SK-N-SH treated with all-trans-retinoic acid at 6 μM for 48 hours (cell line): Measurements from ENCODE around the gene OMP.
A peak's percentile ranks its signal among the peaks of the same experiment; 100 is the strongest.

Experiments
- ATAC-seq: fragments of 200-7000 bp; cut with Tn5 transposase; 3 replicates; pipeline ENCODE4 v1.9.1; 2020; ENCODE audit warnings: mild to moderate bottlenecking, moderate library complexity
- ARNTL ChIP-seq: fragments of 450-650 bp; formaldehyde crosslinking; IDR thresholded peaks from 2 replicates; pipeline ENCODE4 v1.5.0; 2020; ENCODE audit warnings: low read depth, mild to moderate bottlenecking, moderate library complexity, borderline replicate concordance
- BACH2 ChIP-seq: fragments of 250-450 bp; sonication (Bioruptor Pico); IDR thresholded peaks from 2 replicates; pipeline ENCODE4 v1.9.0; 2021; ENCODE audit warnings: mild to moderate bottlenecking, borderline replicate concordance
- ESRRG ChIP-seq: fragments of 250-450 bp; sonication (Bioruptor Pico); IDR thresholded peaks from 2 replicates; pipeline ENCODE4 v1.6.1; 2021; ENCODE audit warnings: mild to moderate bottlenecking
- GLIS3 ChIP-seq: fragments of 250-450 bp; sonication (Bioruptor Pico); IDR thresholded peaks from 2 replicates; pipeline ENCODE4 v1.5.0; 2020; ENCODE audit warnings: mild to moderate bottlenecking, moderate library complexity
- ISL1 ChIP-seq: fragments of 250-450 bp; sonication (Bioruptor Pico); IDR thresholded peaks from 2 replicates; pipeline ENCODE4 v2.1.2; 2022; ENCODE audit warnings: mild to moderate bottlenecking, moderate library complexity
- OSR1 ChIP-seq: fragments of 250-450 bp; sonication (Bioruptor Pico); IDR thresholded peaks from 2 replicates; pipeline ENCODE4 v1.8.0; 2022; ENCODE audit warnings: moderate library complexity, mild to moderate bottlenecking, inconsistent platforms
- PPARA ChIP-seq: fragments of 250-450 bp; sonication (Bioruptor Pico); IDR thresholded peaks from 2 replicates; pipeline ENCODE4 v1.5.0; 2020; ENCODE audit warnings: mild to moderate bottlenecking, borderline replicate concordance
- RARB ChIP-seq: fragments of 250-450 bp; sonication (Bioruptor Pico); IDR thresholded peaks from 2 replicates; pipeline ENCODE4 v1.8.0; 2021; ENCODE audit warnings: mild to moderate bottlenecking, moderate library complexity
- SNAI2 ChIP-seq: fragments of 250-450 bp; sonication (Bioruptor Pico); IDR thresholded peaks from 2 replicates; pipeline ENCODE4 v1.5.0; 2020; ENCODE audit warnings: mild to moderate bottlenecking, moderate library complexity
- TCF4 ChIP-seq: fragments of 250-450 bp; sonication (Bioruptor Pico); IDR thresholded peaks from 2 replicates; pipeline ENCODE4 v1.8.0; 2021; ENCODE audit warnings: mild to moderate bottlenecking, moderate library complexity, borderline replicate concordance
- TOX ChIP-seq: fragments of 250-450 bp; sonication (Bioruptor Pico); IDR thresholded peaks from 2 replicates; pipeline ENCODE4 v1.8.0; 2021; ENCODE audit warnings: mild to moderate bottlenecking, moderate library complexity, borderline replicate concordance
- ZC3H10 ChIP-seq: fragments of 250-450 bp; sonication (Bioruptor Pico); IDR thresholded peaks from 2 replicates; pipeline ENCODE4 v1.5.1; 2021; ENCODE audit warnings: mild to moderate bottlenecking, moderate library complexity
- ZFP3 ChIP-seq: fragments of 250-450 bp; sonication (Bioruptor Pico); IDR thresholded peaks from 2 replicates; pipeline ENCODE4 v1.5.0; 2020; ENCODE audit warnings: mild to moderate bottlenecking, moderate library complexity
- ZFP30 ChIP-seq: fragments of 450-650 bp; formaldehyde crosslinking; IDR thresholded peaks from 2 replicates; pipeline ENCODE4 v1.5.0; 2022; ENCODE audit warnings: mild to moderate bottlenecking, moderate library complexity
- ZNF565 ChIP-seq: fragments of 450-650 bp; formaldehyde crosslinking; conservative IDR thresholded peaks from 2 replicates; pipeline ENCODE4 v1.5.0; 2020; ENCODE audit warnings: low read depth, mild to moderate bottlenecking, moderate library complexity
- ZNF70 ChIP-seq: fragments of 450-650 bp; formaldehyde crosslinking; IDR thresholded peaks from 2 replicates; pipeline ENCODE4 v1.5.0; 2020; ENCODE audit warnings: mild to moderate bottlenecking, moderate library complexity
- ZNF8 ChIP-seq: fragments of 450-650 bp; formaldehyde crosslinking; IDR thresholded peaks from 2 replicates; pipeline ENCODE4 v1.5.0; 2020; ENCODE audit warnings: mild to moderate bottlenecking, moderate library complexity
- TF ChIP-seq, protein P1 (sequence below): fragments of 250-450 bp; sonication (Bioruptor Pico); IDR thresholded peaks from 2 replicates; pipeline ENCODE4 v1.5.1; 2021; ENCODE audit warnings: mild to moderate bottlenecking, moderate library complexity
- TF ChIP-seq, protein P2 (sequence below): fragments of 250-450 bp; sonication (Bioruptor Pico); IDR thresholded peaks from 2 replicates; pipeline ENCODE4 v1.8.0; 2021; ENCODE audit warnings: low read depth, mild to moderate bottlenecking, moderate library complexity, borderline replicate concordance
- TF ChIP-seq, protein P3 (sequence below): fragments of 250-450 bp; sonication (Bioruptor Pico); IDR thresholded peaks from 2 replicates; pipeline ENCODE4 v1.5.1; 2020; ENCODE audit warnings: low read depth, mild to moderate bottlenecking, moderate library complexity
- TF ChIP-seq, protein P4 (sequence below): fragments of 250-450 bp; sonication (Bioruptor Pico); IDR thresholded peaks from 2 replicates; pipeline ENCODE4 v1.5.0; 2020; ENCODE audit warnings: mild to moderate bottlenecking, moderate library complexity

The OMP gene

DNA sequence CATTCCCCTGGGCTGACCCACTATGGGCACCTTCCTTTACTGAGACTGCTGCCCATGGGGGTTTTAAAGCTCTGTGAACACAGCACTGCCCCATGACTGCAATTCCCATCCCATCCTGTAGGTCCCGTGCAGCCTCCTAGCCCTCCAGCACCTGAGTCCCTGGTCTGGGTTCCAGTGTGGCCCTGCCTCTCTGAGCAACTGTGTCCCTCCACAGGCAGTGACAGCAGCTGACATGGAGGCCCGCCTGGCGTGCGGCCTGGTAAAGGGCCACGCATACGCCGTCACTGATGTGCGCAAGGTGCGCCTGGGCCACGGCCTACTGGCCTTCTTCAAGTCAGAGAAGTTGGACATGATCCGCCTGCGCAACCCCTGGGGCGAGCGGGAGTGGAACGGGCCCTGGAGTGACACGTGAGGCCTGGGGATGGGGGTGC is 12.6 kb downstream of the OMP start:
- peak; percentile 36; the same call in 1 of the 3 replicates for ATAC-seq
- TF ChIP-seq ZNF70 (CRISPR knock-in tag): no peak
- TF ChIP-seq OSR1 (CRISPR knock-in tag): no peak
- no peak for TF ChIP-seq PPARA (CRISPR knock-in tag)
- TF ChIP-seq, protein P1, sequence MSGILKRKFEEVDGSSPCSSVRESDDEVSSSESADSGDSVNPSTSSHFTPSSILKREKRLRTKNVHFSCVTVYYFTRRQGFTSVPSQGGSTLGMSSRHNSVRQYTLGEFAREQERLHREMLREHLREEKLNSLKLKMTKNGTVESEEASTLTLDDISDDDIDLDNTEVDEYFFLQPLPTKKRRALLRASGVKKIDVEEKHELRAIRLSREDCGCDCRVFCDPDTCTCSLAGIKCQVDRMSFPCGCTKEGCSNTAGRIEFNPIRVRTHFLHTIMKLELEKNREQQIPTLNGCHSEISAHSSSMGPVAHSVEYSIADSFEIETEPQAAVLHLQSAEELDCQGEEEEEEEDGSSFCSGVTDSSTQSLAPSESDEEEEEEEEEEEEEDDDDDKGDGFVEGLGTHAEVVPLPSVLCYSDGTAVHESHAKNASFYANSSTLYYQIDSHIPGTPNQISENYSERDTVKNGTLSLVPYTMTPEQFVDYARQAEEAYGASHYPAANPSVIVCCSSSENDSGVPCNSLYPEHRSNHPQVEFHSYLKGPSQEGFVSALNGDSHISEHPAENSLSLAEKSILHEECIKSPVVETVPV (CRISPR knock-in tag): no peak
- TF ChIP-seq ZNF565 (CRISPR knock-in tag): no peak
- TF ChIP-seq ESRRG (CRISPR knock-in tag): no peak
- TF ChIP-seq BACH2: no peak
- TF ChIP-seq ZFP3 (CRISPR knock-in tag): no peak
- TF ChIP-seq ZFP30 (CRISPR knock-in tag): no peak

DNA sequence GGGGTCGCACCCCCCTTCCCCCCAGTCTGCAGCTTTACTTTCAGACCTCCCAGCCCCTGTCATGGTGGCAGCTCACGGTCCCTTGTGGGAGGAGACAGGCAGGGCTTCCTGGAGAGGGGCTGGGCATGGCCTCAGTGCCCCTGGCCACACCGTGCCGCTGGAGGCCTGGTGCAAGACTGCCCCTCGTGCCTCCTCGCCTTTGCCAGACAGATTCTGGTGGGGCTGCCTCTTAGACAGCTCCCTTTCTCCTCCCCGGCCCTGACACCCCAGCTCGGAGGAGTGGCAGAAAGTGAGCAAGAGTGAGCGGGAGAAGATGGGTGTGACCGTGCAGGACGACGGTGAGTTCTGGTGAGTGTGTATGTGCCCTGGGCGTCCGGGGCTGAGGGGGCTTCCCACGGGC is 13.3 kb downstream of the OMP start:
- no peak for ATAC-seq
- TF ChIP-seq ISL1 (CRISPR knock-in tag) (no peak), GLIS3 (CRISPR knock-in tag) (no peak), ESRRG (CRISPR knock-in tag) (no peak), TOX (CRISPR knock-in tag) (no peak), ARNTL (CRISPR knock-in tag) (no peak), SNAI2 (no peak)
- TF ChIP-seq, protein P2, sequence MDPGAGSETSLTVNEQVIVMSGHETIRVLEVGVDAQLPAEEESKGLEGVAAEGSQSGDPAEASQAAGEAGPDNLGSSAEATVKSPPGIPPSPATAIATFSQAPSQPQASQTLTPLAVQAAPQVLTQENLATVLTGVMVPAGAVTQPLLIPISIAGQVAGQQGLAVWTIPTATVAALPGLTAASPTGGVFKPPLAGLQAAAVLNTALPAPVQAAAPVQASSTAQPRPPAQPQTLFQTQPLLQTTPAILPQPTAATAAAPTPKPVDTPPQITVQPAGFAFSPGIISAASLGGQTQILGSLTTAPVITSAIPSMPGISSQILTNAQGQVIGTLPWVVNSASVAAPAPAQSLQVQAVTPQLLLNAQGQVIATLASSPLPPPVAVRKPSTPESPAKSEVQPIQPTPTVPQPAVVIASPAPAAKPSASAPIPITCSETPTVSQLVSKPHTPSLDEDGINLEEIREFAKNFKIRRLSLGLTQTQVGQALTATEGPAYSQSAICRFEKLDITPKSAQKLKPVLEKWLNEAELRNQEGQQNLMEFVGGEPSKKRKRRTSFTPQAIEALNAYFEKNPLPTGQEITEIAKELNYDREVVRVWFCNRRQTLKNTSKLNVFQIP (CRISPR knock-in tag): no peak
- TF ChIP-seq, protein P1 (CRISPR knock-in tag): no peak

DNA sequence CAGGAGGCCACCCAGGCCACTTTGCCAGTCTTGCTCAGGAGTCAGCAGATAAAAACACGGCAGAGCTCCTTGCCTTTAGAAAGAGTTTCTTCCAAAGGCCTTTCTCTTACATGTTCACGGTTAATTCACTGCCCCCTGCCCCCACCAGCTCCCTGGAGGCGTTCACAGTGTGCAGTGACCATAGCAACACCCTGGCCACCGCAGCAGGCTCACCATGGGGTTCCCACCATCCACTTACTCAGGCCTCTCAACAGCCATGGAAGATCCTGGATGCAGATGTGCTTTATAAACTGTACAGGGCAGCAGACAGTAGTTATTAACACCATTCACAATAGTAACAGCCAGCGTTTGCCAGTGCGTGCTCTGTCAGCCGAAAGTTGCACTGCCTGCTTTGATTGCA is 14.9 kb downstream of the OMP start:
- ATAC-seq: no peak
- TF ChIP-seq ESRRG (CRISPR knock-in tag): no peak
- TF ChIP-seq, protein P3, sequence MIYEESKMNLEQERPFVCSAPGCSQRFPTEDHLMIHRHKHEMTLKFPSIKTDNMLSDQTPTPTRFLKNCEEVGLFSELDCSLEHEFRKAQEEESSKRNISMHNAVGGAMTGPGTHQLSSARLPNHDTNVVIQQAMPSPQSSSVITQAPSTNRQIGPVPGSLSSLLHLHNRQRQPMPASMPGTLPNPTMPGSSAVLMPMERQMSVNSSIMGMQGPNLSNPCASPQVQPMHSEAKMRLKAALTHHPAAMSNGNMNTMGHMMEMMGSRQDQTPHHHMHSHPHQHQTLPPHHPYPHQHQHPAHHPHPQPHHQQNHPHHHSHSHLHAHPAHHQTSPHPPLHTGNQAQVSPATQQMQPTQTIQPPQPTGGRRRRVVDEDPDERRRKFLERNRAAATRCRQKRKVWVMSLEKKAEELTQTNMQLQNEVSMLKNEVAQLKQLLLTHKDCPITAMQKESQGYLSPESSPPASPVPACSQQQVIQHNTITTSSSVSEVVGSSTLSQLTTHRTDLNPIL (CRISPR knock-in tag): no peak
- TF ChIP-seq ZFP30 (CRISPR knock-in tag): no peak
- no peak for TF ChIP-seq TCF4 (CRISPR knock-in tag)
- no peak for TF ChIP-seq TOX (CRISPR knock-in tag)

DNA sequence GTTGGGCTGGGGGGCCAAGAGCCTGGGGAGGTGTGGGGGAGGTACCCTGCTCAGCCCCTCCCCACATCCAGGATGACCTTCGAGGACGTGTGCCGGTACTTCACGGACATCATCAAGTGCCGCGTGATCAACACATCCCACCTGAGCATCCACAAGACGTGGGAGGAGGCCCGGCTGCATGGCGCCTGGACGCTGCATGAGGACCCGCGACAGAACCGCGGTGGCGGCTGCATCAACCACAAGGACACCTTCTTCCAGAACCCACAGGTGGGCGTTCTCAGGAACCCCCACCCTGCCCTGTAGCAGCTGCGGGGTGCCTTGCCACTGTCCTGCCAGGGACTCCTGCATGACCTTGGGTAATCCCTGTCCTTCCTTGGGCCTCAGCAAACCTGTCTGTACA is 15.4 kb downstream of the OMP start:
- ATAC-seq: no peak
- TF ChIP-seq ZC3H10 (CRISPR knock-in tag): no peak
- TF ChIP-seq, protein P4, sequence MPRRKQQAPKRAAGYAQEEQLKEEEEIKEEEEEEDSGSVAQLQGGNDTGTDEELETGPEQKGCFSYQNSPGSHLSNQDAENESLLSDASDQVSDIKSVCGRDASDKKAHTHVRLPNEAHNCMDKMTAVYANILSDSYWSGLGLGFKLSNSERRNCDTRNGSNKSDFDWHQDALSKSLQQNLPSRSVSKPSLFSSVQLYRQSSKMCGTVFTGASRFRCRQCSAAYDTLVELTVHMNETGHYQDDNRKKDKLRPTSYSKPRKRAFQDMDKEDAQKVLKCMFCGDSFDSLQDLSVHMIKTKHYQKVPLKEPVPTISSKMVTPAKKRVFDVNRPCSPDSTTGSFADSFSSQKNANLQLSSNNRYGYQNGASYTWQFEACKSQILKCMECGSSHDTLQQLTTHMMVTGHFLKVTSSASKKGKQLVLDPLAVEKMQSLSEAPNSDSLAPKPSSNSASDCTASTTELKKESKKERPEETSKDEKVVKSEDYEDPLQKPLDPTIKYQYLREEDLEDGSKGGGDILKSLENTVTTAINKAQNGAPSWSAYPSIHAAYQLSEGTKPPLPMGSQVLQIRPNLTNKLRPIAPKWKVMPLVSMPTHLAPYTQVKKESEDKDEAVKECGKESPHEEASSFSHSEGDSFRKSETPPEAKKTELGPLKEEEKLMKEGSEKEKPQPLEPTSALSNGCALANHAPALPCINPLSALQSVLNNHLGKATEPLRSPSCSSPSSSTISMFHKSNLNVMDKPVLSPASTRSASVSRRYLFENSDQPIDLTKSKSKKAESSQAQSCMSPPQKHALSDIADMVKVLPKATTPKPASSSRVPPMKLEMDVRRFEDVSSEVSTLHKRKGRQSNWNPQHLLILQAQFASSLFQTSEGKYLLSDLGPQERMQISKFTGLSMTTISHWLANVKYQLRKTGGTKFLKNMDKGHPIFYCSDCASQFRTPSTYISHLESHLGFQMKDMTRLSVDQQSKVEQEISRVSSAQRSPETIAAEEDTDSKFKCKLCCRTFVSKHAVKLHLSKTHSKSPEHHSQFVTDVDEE: no peak
- TF ChIP-seq RARB (CRISPR knock-in tag): no peak
- TF ChIP-seq, protein P3 (CRISPR knock-in tag): no peak
- TF ChIP-seq, protein P1 (CRISPR knock-in tag): no peak
- no peak for TF ChIP-seq ZFP3 (CRISPR knock-in tag)
- no peak for TF ChIP-seq ZNF8 (CRISPR knock-in tag)
- TF ChIP-seq TOX (CRISPR knock-in tag): no peak
- no peak for TF ChIP-seq ZNF565 (CRISPR knock-in tag)
- TF ChIP-seq TCF4 (CRISPR knock-in tag): no peak
- TF ChIP-seq SNAI2: no peak
- no peak for TF ChIP-seq ZNF70 (CRISPR knock-in tag)
- no peak for TF ChIP-seq ARNTL (CRISPR knock-in tag)
- no peak for TF ChIP-seq BACH2
- no peak for TF ChIP-seq ZFP30 (CRISPR knock-in tag)
- no peak for TF ChIP-seq ESRRG (CRISPR knock-in tag)
